ENCODE results near the gene HSPE1.

The HSPE1 gene

GRCh38 chr2:197502201-197502600 lies 2.0 kb downstream of the HSPE1 start:
- 0 out of 2 replicates have a peak overlapping the region, but pooled peaks have one; percentile 6 for H3K27ac ChIP-seq (replicated peaks)
- DNase-seq (ENCODE audit: low read depth in 1 of 2, low spot score in 1 of 2) = no peak
- no peaks in the 10 kb centered on the region for H3K27me3 ChIP-seq (ENCODE audit: insufficient read depth, poor library complexity, severe bottlenecking)
- no peak for TF ChIP-seq SPI1 (IDR thresholded peaks at IDR 0.05; ENCODE audit: borderline replicate concordance, low read depth)
- peak overlapping the region; percentile 81 for H3K4me3 ChIP-seq (replicated peaks; ENCODE audit: insufficient read depth, low read length)

- H3K4me3 ChIP-seq (replicated peaks; ENCODE audit: insufficient read depth, low read length) = no peak overlapping the region
- no peaks in the 10 kb centered on the region for H3K27me3 ChIP-seq (ENCODE audit: insufficient read depth, poor library complexity, severe bottlenecking)
- no peak for DNase-seq (ENCODE audit: low read depth in 1 of 2, low spot score in 1 of 2)
- TF ChIP-seq CTCF (IDR thresholded peaks at IDR 0.05; ENCODE audit: insufficient read depth, low read length) = no peak
- no peak for TF ChIP-seq GABPA (IDR thresholded peaks at IDR 0.05; ENCODE audit: low read depth)
- no peak for TF ChIP-seq POLR2AphosphoS5 (IDR thresholded peaks at IDR 0.05; ENCODE audit: low read depth)
- TF ChIP-seq, protein P1, sequence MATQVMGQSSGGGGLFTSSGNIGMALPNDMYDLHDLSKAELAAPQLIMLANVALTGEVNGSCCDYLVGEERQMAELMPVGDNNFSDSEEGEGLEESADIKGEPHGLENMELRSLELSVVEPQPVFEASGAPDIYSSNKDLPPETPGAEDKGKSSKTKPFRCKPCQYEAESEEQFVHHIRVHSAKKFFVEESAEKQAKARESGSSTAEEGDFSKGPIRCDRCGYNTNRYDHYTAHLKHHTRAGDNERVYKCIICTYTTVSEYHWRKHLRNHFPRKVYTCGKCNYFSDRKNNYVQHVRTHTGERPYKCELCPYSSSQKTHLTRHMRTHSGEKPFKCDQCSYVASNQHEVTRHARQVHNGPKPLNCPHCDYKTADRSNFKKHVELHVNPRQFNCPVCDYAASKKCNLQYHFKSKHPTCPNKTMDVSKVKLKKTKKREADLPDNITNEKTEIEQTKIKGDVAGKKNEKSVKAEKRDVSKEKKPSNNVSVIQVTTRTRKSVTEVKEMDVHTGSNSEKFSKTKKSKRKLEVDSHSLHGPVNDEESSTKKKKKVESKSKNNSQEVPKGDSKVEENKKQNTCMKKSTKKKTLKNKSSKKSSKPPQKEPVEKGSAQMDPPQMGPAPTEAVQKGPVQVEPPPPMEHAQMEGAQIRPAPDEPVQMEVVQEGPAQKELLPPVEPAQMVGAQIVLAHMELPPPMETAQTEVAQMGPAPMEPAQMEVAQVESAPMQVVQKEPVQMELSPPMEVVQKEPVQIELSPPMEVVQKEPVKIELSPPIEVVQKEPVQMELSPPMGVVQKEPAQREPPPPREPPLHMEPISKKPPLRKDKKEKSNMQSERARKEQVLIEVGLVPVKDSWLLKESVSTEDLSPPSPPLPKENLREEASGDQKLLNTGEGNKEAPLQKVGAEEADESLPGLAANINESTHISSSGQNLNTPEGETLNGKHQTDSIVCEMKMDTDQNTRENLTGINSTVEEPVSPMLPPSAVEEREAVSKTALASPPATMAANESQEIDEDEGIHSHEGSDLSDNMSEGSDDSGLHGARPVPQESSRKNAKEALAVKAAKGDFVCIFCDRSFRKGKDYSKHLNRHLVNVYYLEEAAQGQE (IDR thresholded peaks at IDR 0.05; ENCODE audit: insufficient replicate concordance, low read depth) = no peak
- TF ChIP-seq SPI1 (IDR thresholded peaks at IDR 0.05; ENCODE audit: borderline replicate concordance, low read depth) = no peak
- H3K27ac ChIP-seq (replicated peaks) = no peak overlapping the region
Observed at GRCh38 chr2:197502685-197503084, 2.5 kb downstream of the HSPE1 start.

GRCh38 chr2:197504000-197504399 lies 3.8 kb downstream of the HSPE1 start:
- no peak for DNase-seq (ENCODE audit: low read depth in 1 of 2, low spot score in 1 of 2)
- Histone ChIP-seq H3K27me3 (ENCODE audit: insufficient read depth, poor library complexity, severe bottlenecking) (no peaks in the 10 kb centered on the region), H3K4me3 (replicated peaks; ENCODE audit: insufficient read depth, low read length) (no peak overlapping the region), H3K27ac (replicated peaks) (no peak overlapping the region)
- no peak for TF ChIP-seq CTCF (IDR thresholded peaks at IDR 0.05; ENCODE audit: insufficient read depth, low read length)
- TF ChIP-seq, protein P1 (IDR thresholded peaks at IDR 0.05; ENCODE audit: insufficient replicate concordance, low read depth) = no peak
- TF ChIP-seq SPI1 (IDR thresholded peaks at IDR 0.05; ENCODE audit: borderline replicate concordance, low read depth) = no peak
- TF ChIP-seq POLR2AphosphoS5 (IDR thresholded peaks at IDR 0.05; ENCODE audit: low read depth) = no peak
- TF ChIP-seq GABPA (IDR thresholded peaks at IDR 0.05; ENCODE audit: low read depth) = no peak

DNA sequence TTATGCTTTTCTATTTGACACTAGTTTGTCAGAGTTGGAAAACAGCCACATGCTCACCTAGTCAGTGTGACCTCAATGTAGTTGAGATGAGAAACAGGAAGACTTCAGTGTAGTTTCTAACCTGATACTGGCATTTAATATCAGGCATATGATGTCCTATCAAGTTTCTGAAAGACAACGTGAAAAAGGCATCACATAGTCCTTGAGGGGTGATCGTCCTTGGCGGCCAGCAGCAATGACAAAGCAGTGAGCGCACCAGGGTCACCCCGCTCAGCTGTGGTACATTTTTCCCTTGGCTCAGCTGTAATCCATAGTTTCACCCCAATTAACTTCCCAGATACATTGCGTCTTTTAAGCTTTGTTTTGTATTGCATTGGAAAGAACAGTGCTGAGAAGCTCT lies 4.3 kb downstream of the HSPE1 start:
- H3K27ac ChIP-seq (replicated peaks) = no peak overlapping the region
- H3K27me3 ChIP-seq (ENCODE audit: insufficient read depth, poor library complexity, severe bottlenecking) = no peaks in the 10 kb centered on the region
- DNase-seq (ENCODE audit: low read depth in 1 of 2, low spot score in 1 of 2) = no peak
- no peak overlapping the region for H3K4me3 ChIP-seq (replicated peaks; ENCODE audit: insufficient read depth, low read length)
- no peak for TF ChIP-seq CTCF (IDR thresholded peaks at IDR 0.05; ENCODE audit: insufficient read depth, low read length)
- TF ChIP-seq POLR2AphosphoS5 (IDR thresholded peaks at IDR 0.05; ENCODE audit: low read depth) = no peak
